Amniotic stem cell (primary cell): ENCODE data around the gene IGFBP2.
A peak's percentile ranks its signal among the peaks of the same experiment; 100 is the strongest.

Experiments
- DNase-seq: peaks from one replicate; lab custom pipeline; 2025; lab: John Stamatoyannopoulos, UW

IGFBP2 gene

DNA sequence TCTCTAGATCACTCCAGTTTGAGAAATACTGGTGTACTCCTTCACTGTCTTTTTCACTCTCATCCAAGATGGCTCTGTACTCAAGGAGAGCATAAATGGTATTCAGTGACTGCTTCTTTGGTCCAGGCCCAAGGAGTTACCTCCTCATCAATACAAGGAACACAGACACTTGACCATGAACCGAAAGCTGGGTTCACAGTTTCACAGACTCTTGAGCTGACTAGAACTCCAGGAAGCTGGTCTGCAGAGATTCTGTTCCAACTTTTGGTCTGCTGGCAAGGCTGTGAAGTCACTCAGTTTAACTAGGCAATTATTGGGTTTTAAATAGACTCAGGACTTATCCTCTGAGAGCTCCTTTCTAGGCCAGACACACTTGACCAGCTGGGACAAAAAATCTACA, 69.5 kb downstream of the IGFBP2 start:
- DNase-seq = no peak

DNA sequence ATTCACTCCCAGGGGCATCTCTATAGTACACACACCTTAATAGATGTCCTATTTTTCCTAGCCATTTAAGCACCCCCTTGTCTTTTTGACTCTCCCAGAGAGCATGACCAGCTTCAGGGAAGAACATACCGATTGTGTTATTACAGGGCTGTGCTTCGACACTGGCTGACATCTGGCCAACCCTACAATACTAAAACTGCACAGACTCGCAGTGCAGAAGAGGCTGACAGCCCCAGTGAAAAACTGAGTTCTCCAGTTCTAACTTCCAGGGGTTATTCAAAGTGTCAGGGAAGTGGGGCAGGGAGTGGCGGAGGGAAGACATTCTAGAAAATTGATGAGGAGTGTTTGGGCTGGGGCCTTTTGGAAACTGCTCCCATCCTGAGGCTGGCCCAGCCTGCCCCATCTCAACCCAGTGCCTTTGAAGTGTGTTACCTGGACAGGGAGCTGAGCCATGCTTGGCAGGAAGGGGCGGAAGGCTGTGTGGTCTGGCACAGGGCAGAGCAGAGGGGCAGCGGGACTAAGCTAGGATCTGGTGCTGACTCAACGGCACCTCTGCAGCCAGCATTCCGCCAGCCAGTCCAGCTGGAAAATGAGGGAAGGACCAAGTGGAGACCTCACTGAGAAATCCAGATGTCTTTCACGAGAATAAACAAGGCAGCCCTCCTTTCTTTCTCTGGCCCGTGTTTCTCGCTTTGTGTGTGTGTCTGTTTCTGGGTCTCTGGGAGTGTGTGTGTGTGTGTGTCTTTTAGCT, 77.5 kb downstream of the IGFBP2 start:
- no peak for DNase-seq

DNA sequence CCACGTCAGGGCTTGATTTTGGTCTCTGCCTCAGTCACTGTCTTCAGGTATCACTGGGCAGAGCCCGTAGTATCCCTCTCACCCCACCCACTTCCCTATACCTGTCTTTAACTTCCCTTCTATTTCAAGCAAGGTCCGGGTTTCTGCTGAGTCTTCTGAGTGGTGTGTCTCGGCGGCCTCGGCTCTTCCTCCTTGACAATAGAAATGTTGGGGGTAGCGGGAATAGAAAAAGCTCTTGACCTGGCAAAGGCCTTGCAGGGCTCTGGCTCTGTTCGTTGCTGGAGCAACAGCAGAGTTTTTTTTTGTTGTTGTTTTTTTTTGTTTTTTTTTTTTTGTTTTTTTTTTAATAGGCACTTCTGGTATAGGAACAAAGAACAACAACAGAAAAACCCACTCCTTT, 78.1 kb downstream of the IGFBP2 start:
- DNase-seq = no peak

DNA sequence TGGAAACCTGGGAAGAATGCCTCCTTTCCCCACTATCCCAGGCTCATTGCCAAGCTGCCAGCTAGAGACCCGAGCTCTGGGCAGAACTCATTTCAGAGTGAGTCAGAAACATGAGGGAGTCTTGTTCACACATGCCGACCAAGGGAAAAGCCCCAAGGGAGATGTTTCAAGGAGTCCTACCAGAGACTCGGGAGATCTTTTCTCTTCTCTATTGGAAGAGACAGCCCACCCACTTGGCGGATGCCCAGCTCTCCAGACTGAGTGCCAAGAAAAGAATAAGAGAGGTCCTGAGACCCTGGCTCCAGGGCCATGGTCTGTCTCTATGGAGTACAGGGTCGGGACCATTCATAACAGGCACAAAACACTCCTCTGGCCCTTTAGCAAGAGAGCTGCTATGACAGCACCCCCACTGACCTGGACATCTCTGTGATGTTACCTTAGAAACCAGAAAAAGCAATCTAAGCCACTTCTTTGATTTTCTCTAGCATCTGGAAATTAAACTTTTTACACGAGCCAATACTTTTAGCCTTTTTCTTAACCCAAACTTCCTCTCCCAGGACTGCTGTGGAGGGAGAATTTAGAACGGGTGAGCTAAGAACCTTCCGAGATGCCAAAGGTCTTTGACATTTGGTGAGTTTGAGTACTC, 80.6 kb downstream of the IGFBP2 start:
- DNase-seq = peak; percentile 80
